ENCODE results near the gene PNO1.

The PNO1 gene

GRCh38 chr2:68178432-68178831 is 20.7 kb downstream of the PNO1 start:
- H3K4me3 ChIP-seq (ENCODE audit: low read depth, low read length), result no peak overlapping the region
- no peak for DNase-seq (ENCODE audit: low read depth)
- TF ChIP-seq MAX (IDR thresholded peaks at IDR 0.05; ENCODE audit: low read depth, low read length), result no peak
- no peak for TF ChIP-seq MYC (IDR thresholded peaks at IDR 0.05; ENCODE audit: low read depth, low read length)
- TF ChIP-seq, protein P1, sequence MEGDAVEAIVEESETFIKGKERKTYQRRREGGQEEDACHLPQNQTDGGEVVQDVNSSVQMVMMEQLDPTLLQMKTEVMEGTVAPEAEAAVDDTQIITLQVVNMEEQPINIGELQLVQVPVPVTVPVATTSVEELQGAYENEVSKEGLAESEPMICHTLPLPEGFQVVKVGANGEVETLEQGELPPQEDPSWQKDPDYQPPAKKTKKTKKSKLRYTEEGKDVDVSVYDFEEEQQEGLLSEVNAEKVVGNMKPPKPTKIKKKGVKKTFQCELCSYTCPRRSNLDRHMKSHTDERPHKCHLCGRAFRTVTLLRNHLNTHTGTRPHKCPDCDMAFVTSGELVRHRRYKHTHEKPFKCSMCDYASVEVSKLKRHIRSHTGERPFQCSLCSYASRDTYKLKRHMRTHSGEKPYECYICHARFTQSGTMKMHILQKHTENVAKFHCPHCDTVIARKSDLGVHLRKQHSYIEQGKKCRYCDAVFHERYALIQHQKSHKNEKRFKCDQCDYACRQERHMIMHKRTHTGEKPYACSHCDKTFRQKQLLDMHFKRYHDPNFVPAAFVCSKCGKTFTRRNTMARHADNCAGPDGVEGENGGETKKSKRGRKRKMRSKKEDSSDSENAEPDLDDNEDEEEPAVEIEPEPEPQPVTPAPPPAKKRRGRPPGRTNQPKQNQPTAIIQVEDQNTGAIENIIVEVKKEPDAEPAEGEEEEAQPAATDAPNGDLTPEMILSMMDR (IDR thresholded peaks at IDR 0.05; ENCODE audit: low read depth, low read length), result no peak
- TF ChIP-seq POLR2A (IDR thresholded peaks at IDR 0.05; ENCODE audit: extremely low read depth, insufficient read length), result no peak

DNA sequence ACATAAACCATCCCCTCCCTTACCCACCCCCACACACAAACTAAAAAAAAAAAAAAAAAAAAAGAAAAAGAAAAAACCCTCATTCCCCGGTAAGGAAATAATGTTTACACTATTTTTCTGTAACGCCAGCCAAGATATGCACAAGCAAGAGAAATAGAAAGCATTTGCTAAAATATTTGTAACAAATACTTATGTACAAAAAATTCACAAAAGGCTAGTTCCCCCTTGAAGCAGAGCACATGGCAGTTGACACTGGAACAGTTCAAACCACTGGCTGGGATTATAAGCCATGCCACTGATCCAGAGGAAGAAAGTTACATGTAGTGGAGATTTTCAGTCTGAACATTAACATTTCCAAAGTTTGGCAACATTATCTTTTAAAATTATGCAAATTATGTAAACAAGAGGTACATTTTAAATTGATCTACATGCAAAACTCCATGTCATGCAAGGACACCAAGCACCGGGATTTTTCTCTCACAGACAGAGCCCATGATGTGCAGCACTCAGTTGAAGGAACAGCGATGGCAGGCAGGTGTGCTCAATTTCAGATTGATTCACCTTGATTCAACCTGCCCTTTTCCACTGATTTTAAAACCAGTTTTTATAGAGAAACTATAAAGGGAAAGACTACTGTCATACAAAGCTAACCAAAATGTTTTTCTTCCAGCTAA is 21.4 kb downstream of the PNO1 start:
- no peak overlapping the region for H3K4me3 ChIP-seq (ENCODE audit: low read depth, low read length)
- TF ChIP-seq MYC (IDR thresholded peaks at IDR 0.05; ENCODE audit: low read depth, low read length) (no peak), MAX (IDR thresholded peaks at IDR 0.05; ENCODE audit: low read depth, low read length) (0 out of 2 replicates have a peak, but pooled peaks have one; percentile 14), POLR2A (IDR thresholded peaks at IDR 0.05; ENCODE audit: extremely low read depth, insufficient read length) (no peak)
- DNase-seq (ENCODE audit: low read depth), result no peak

DNA sequence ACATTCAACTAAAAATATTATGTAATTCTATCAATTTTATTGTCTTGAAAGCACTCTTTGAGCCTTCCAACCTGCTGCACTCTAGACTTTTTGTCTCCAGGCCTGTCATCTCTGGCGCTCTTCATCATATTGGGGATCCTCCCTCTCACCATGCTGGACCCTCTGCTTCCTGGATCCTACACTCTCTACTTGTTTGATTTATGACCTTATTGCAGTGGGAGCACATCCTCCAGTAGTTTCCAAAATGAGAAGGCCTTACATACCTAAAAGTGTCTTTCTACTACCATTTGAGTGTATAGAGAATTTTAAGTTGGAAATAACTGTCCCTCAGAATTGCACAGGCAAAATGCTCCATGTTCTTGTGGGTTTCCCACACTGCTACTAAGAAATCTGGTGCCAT is 25.2 kb downstream of the PNO1 start:
- no peak for DNase-seq (ENCODE audit: low read depth)
- H3K4me3 ChIP-seq (ENCODE audit: low read depth, low read length), result no peak overlapping the region
- TF ChIP-seq POLR2A (IDR thresholded peaks at IDR 0.05; ENCODE audit: extremely low read depth, insufficient read length) (no peak), MAX (IDR thresholded peaks at IDR 0.05; ENCODE audit: low read depth, low read length) (no peak), MYC (IDR thresholded peaks at IDR 0.05; ENCODE audit: low read depth, low read length) (no peak)
- TF ChIP-seq, protein P1 (IDR thresholded peaks at IDR 0.05; ENCODE audit: low read depth, low read length), result no peak

DNA sequence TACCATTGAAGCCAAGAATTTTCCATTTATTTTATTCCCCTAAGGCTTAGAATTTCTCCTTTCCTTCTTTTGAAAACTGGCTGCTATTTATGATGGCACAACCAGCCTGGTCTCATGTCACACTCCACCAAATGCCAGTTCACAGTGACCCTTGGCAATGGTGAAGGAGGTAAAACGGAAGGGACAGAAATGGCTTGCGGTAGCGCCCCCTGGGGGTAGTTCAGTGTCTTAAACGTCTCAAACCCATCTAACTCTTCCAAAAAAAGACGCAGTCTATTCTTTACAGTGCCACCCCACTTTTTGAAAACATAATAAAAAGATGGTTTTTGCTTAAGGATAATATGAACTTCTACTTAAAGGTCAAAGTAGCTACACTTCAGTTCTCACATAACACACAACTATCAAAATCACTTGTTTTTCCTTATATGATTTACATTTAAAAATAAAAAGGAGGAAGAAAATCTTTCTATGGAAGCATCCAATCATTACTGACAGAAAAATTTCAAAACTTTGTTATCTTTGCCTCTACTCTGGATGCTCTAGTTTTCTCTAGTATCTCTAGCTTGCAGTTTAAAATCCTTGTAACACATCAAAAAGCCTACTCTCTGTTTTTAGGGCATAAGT is 28.0 kb downstream of the PNO1 start:
- no peak overlapping the region for H3K4me3 ChIP-seq (ENCODE audit: low read depth, low read length)
- TF ChIP-seq MYC (IDR thresholded peaks at IDR 0.05; ENCODE audit: low read depth, low read length), result no peak
- TF ChIP-seq, protein P1 (IDR thresholded peaks at IDR 0.05; ENCODE audit: low read depth, low read length), result peak; percentile 85
- DNase-seq (ENCODE audit: low read depth), result peak; percentile 84

DNA sequence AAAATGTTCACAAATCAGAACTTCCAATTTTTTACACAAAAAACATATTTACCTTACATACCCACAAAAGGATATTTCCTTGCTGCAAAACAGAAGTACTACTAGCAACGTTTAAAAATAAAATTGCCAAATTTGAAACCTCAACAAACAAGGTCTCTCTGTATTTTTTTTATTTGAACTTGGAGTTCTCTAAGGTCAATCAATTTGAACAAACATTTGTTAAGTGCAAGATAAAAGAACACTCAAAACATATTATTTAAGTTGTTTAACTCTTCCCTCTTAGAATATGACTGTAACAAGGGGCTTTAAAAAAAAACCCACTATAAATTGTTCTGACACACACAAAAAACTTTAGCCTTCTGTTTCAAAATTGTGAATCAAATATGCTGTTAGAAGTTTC is 29.6 kb downstream of the PNO1 start:
- no peak for DNase-seq (ENCODE audit: low read depth)
- no peak for TF ChIP-seq POLR2A (IDR thresholded peaks at IDR 0.05; ENCODE audit: extremely low read depth, insufficient read length)
- TF ChIP-seq MAX (IDR thresholded peaks at IDR 0.05; ENCODE audit: low read depth, low read length), result no peak
- TF ChIP-seq, protein P1 (IDR thresholded peaks at IDR 0.05; ENCODE audit: low read depth, low read length), result no peak
- TF ChIP-seq MYC (IDR thresholded peaks at IDR 0.05; ENCODE audit: low read depth, low read length), result no peak
- no peak overlapping the region for H3K4me3 ChIP-seq (ENCODE audit: low read depth, low read length)

- DNase-seq (ENCODE audit: low read depth), result no peak
- TF ChIP-seq POLR2A (IDR thresholded peaks at IDR 0.05; ENCODE audit: extremely low read depth, insufficient read length) (no peak), MAX (IDR thresholded peaks at IDR 0.05; ENCODE audit: low read depth, low read length) (no peak), MYC (IDR thresholded peaks at IDR 0.05; ENCODE audit: low read depth, low read length) (no peak)
- TF ChIP-seq, protein P1 (IDR thresholded peaks at IDR 0.05; ENCODE audit: low read depth, low read length), result no peak
These were observed 31.1 kb downstream of the PNO1 start for GRCh38 chr2:68188831-68189230.

More at GRCh38 chr2:68188831-68189230, 31.1 kb downstream of the PNO1 start:
- H3K4me3 ChIP-seq (ENCODE audit: low read depth, low read length), result no peak overlapping the region

Measured in NB4 (cell line).